Smooth muscle cell (in vitro differentiated cells): ENCODE data around the gene GAS7. TPM values are rescaled to one million over a fixed set of nuclear protein-coding genes. Genes with fewer than 3 reads are reported as not detected.

Experiments
- DNase-seq: peaks from one replicate; lab custom pipeline; 2025; ENCODE audit not compliant: unreplicated experiment; lab: John Stamatoyannopoulos, UW
- H2AFZ ChIP-seq: fragments of 200-600 bp; sonication (generic); 2 replicates; pipeline ENCODE4 v1.6.0; 2016; ENCODE audit warnings: antibody characterized with exemption, low read depth, mild to moderate bottlenecking
- H3F3A ChIP-seq: fragments of 200-600 bp; sonication (generic); 2 replicates; pipeline ENCODE4 v1.6.0; 2017; ENCODE audit warnings: antibody characterized with exemption, low read depth
- H3K27ac ChIP-seq: fragments of 200-600 bp; sonication (generic); 2 replicates; pipeline ENCODE4 v1.5.1; 2016; ENCODE audit warnings: low read depth, mild to moderate bottlenecking
- H3K27me3 ChIP-seq: fragments of 200-600 bp; sonication (generic); 2 replicates; pipeline ENCODE4 v1.6.1; 2016; ENCODE audit warnings: low read depth, mild to moderate bottlenecking
- H3K36me3 ChIP-seq: fragments of 200-600 bp; sonication (generic); 2 replicates; pipeline ENCODE4 v1.5.1; 2016; ENCODE audit warnings: low read depth
- H3K4me1 ChIP-seq: fragments of 200-600 bp; sonication (generic); 2 replicates; pipeline ENCODE4 v1.5.1; 2016; ENCODE audit warnings: low read depth
- H3K4me2 ChIP-seq: fragments of 200-600 bp; sonication (generic); 2 replicates; pipeline ENCODE4 v1.6.0; 2016; ENCODE audit warnings: mild to moderate bottlenecking
- H3K4me3 ChIP-seq: fragments of 200-600 bp; sonication (generic); 2 replicates; pipeline ENCODE4 v1.5.1; 2016; ENCODE audit warnings: mild to moderate bottlenecking
- H3K79me2 ChIP-seq: fragments of 200-600 bp; sonication (generic); 2 replicates; pipeline ENCODE4 v1.6.0; 2016; ENCODE audit warnings: low read depth, mild to moderate bottlenecking
- H3K9ac ChIP-seq: fragments of 200-600 bp; sonication (generic); 2 replicates; pipeline ENCODE4 v1.6.0; 2016; ENCODE audit warnings: low read depth
- H3K9me3 ChIP-seq: fragments of 200-600 bp; sonication (generic); replicated peaks from 2 replicates; pipeline ENCODE4 v1.5.1; 2016; ENCODE audit warnings: low read depth
- H4K20me1 ChIP-seq: fragments of 200-600 bp; sonication (generic); 2 replicates; pipeline ENCODE4 v1.6.0; 2016; ENCODE audit warnings: low read depth
- WGBS: methylation state at CpG from one replicate; pipeline ENCODE4 v1.1.7; 2016; ENCODE audit warnings: low lambda C conversion rate; 5-methylcytosine and 5-hydroxymethylcytosine counted together
- polyA plus RNA-seq: library from polyadenylated mRNA; unstranded; fragments of >200 nt; fragmentation: Nextera tagmentation; extraction: Ambion mirVana; gene quantifications from 2 replicates; pipeline ENCODE4 v1.2.1, GENCODE V29; 2016
- total RNA-seq: library from RNA; depleted of rRNA; stranded (reverse); fragments of >200 nt; gene quantifications from 2 replicates; pipeline ENCODE4 v1.2.3, GENCODE V29; 2014
- TF ChIP-seq, protein P1 (sequence below): fragments of 200-600 bp; sonication (generic); IDR thresholded peaks from 2 replicates; pipeline ENCODE4 v1.5.1; 2017; ENCODE audit warnings: borderline replicate concordance, mild to moderate bottlenecking, antibody characterized with exemption; ENCODE audit not compliant: insufficient read depth, poor library complexity, severe bottlenecking

The GAS7 gene
- total and polyA plus RNA-seq, 2 experiments from 2014 or later = 86.8 to 103 TPM

DNA sequence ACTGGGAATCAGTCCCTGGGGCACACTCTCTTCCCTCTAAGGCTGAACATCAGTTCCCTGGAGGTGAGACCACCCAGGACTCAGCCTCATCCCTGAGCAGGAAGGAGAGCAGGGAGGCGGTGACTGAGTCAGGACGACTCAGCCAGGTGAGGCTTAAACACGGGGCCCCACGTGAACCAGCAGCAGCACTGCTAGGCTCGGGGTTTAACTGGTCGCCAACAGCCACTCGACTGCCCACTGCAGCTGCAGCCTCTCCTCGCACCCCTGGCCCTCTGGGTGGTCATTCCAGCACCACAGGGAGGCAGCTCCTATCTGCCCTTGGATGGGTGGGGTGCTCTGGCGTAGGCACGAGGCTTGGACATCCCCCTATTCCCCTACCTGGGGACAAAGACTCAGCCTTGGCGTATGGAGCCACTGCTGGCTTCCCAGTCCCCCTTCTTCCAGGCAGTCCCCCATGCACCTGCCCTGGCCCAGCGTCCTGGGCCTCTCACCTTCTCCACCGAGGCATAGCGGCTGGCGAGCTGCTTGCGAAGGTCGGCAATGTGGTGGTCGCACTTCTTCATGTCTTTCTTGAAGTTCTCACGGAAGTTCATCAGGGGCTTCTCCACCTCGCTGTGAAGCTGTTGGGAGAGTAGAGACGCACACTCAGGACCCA is 272.1 kb downstream of the GAS7 start:
- WGBS = 92% methylated on average over 21 of the region's 21 CpGs
- Histone ChIP-seq H2AFZ (no peak overlapping the region), H3K4me3 (no peak overlapping the region), H3K79me2 (no peaks in the 10 kb centered on the region), H3K4me1 (peaks cover 11% of the 10 kb centered on the region), H3F3A (peaks cover 15% of the 10 kb centered on the region), H4K20me1 (peaks cover 3% of the 10 kb centered on the region), H3K9ac (no peak overlapping the region), H3K4me2 (no peak overlapping the region), H3K36me3 (no peaks in the 10 kb centered on the region), H3K27me3 (no peaks in the 10 kb centered on the region), H3K27ac (no peak overlapping the region), H3K9me3 (no peaks in the 10 kb centered on the region)
- TF ChIP-seq, protein P1, sequence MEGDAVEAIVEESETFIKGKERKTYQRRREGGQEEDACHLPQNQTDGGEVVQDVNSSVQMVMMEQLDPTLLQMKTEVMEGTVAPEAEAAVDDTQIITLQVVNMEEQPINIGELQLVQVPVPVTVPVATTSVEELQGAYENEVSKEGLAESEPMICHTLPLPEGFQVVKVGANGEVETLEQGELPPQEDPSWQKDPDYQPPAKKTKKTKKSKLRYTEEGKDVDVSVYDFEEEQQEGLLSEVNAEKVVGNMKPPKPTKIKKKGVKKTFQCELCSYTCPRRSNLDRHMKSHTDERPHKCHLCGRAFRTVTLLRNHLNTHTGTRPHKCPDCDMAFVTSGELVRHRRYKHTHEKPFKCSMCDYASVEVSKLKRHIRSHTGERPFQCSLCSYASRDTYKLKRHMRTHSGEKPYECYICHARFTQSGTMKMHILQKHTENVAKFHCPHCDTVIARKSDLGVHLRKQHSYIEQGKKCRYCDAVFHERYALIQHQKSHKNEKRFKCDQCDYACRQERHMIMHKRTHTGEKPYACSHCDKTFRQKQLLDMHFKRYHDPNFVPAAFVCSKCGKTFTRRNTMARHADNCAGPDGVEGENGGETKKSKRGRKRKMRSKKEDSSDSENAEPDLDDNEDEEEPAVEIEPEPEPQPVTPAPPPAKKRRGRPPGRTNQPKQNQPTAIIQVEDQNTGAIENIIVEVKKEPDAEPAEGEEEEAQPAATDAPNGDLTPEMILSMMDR = no peak
- no peak for DNase-seq

DNA sequence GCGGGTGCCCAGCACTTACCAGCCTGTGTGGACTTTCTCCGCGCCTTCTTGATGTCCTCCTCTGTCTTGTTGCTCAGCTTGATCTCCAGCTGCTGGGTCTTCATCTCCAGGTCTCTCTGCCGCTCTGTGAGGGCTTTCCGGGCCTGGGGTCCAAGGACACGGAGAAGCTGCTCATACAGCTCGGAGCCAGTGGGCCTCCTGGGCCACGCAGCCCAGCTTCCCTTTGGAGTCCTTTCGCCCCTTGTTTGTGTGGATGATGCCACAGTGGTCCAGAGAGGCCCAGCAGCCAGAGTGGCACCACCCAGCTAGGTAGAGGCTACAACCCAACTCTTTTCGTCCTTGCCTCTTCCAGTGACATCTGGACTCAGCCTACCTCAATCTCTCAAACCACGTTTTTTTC is 272.9 kb downstream of the GAS7 start:
- H3F3A ChIP-seq = peaks cover 10% of the 10 kb centered on the region
- no peak overlapping the region for H3K27ac ChIP-seq
- DNase-seq = no peak
- H3K36me3 ChIP-seq = no peaks in the 10 kb centered on the region
- no peak overlapping the region for H3K9ac ChIP-seq
- H3K4me2 ChIP-seq = no peak overlapping the region
- H4K20me1 ChIP-seq = peaks cover 3% of the 10 kb centered on the region
- peaks cover 4% of the 10 kb centered on the region for H3K4me1 ChIP-seq
- H3K4me3 ChIP-seq = no peak overlapping the region
- no peaks in the 10 kb centered on the region for H3K9me3 ChIP-seq
- H2AFZ ChIP-seq = no peak overlapping the region
- no peaks in the 10 kb centered on the region for H3K79me2 ChIP-seq
- TF ChIP-seq, protein P1 = no peak
- H3K27me3 ChIP-seq = no peaks in the 10 kb centered on the region
- 97% methylated on average over 11 of the region's 11 CpGs for WGBS

DNA sequence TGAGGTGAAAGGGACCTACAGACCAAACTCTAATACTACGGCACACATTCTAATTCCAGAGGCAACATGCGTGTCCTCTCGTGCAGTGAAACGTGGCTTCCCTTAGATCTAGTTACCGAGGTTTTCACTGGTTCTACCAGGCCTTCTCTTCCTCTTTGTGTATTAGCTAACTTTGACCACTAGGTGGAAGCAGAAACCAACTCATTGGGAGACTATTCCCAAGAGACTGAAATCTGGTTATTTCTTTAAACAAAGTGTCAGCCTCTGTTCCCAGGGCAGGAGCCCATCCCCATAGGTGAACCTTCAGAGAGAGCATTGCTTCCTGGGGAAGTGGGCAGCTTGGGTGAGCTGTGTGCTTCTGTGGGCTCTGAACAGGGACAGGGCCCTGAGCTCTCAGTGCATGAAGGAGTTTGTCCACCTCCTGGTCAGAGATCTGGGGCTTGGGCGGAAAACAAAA is 273.6 kb downstream of the GAS7 start:
- Histone ChIP-seq H3K27ac (no peak overlapping the region), H3K4me2 (no peak overlapping the region), H3K79me2 (no peaks in the 10 kb centered on the region), H3K9ac (no peak overlapping the region), H3K9me3 (no peaks in the 10 kb centered on the region), H3K4me3 (no peak overlapping the region), H3K27me3 (no peaks in the 10 kb centered on the region), H3K36me3 (no peaks in the 10 kb centered on the region), H2AFZ (no peak overlapping the region), H4K20me1 (peaks cover 3% of the 10 kb centered on the region), H3K4me1 (no peaks in the 10 kb centered on the region), H3F3A (peaks cover 3% of the 10 kb centered on the region)
- DNase-seq = no peak
- TF ChIP-seq, protein P1 = peak; percentile 78
- 50% methylated on average over 6 of the region's 6 CpGs for WGBS
